A673 (cell line): ENCODE measurements around the gene CHRND. TPM values are rescaled to one million over a fixed set of nuclear protein-coding genes. Genes with fewer than 3 reads are reported as not detected.

Source experiments
- BruUV-seq: library from RNA; stranded (reverse); fragments of 400-500 nt; replicated peaks from 2 replicates; lab custom pipeline; 2021; lab: Mats Ljungman, UMichigan
- CTCF ChIA-PET: fragments of 300-600 bp; sonication (Branson Sonifier 250); formaldehyde crosslinking; loops from one replicate; lab custom pipeline; 2022; ENCODE audit warnings: antibody characterized with exemption; lab: Charles Lee
- POLR2A ChIA-PET: fragments of 300-600 bp; sonication (Branson Sonifier 250); formaldehyde crosslinking; loops from one replicate; lab custom pipeline; 2022; ENCODE audit warnings: antibody characterized with exemption; ENCODE audit not compliant: low non-redundant PET; lab: Charles Lee
- DNase-seq: peaks from one replicate; pipeline ENCODE4 v3.0.0-alpha.2; 2015; ENCODE audit warnings: low spot score
- H3K27ac ChIP-seq: fragments of 200-600 bp; sonication (generic); 2 replicates; pipeline ENCODE4 v1.5.1; 2016; ENCODE audit warnings: mixed run types, low read depth, mild to moderate bottlenecking, mixed read lengths, antibody characterized with exemption, low read length; ENCODE audit not compliant: poor library complexity, severe bottlenecking
- H3K27me3 ChIP-seq: fragments of 200-600 bp; sonication (generic); replicated peaks from 2 replicates; pipeline ENCODE4 v1.6.1; 2017; ENCODE audit warnings: mixed run types, low read depth, mild to moderate bottlenecking, mixed read lengths, antibody characterized with exemption, low read length; ENCODE audit not compliant: insufficient read depth, poor library complexity
- H3K36me3 ChIP-seq: fragments of 200-600 bp; sonication (generic); 2 replicates; pipeline ENCODE4 v1.6.1; 2016; ENCODE audit warnings: mixed run types, mild to moderate bottlenecking, mixed read lengths, antibody characterized with exemption, low read length; ENCODE audit not compliant: insufficient read depth, poor library complexity, severe bottlenecking
- H3K4me1 ChIP-seq: fragments of 200-600 bp; sonication (generic); 2 replicates; pipeline ENCODE4 v1.6.1; 2017; ENCODE audit warnings: mixed run types, mild to moderate bottlenecking, mixed read lengths, antibody characterized with exemption, low read length; ENCODE audit not compliant: insufficient read depth, poor library complexity, severe bottlenecking
- H3K4me3 ChIP-seq: fragments of 200-600 bp; sonication (generic); 2 replicates; pipeline ENCODE4 v1.5.1; 2016; ENCODE audit warnings: low read depth, mixed run types, mild to moderate bottlenecking, mixed read lengths, low read length; ENCODE audit not compliant: poor library complexity, severe bottlenecking
- H3K9me3 ChIP-seq: fragments of 200-600 bp; sonication (generic); 2 replicates; pipeline ENCODE4 v1.6.1; 2016; ENCODE audit warnings: mixed run types, low read depth, mild to moderate bottlenecking, mixed read lengths, antibody characterized with exemption, low read length; ENCODE audit not compliant: poor library complexity, severe bottlenecking
- CTCF ChIP-seq: fragments of 300-800, 200-600 bp; sonication (generic); conservative IDR thresholded peaks from 2 replicates; pipeline ENCODE4 v1.5.1; 2017; ENCODE audit warnings: low read depth, mild to moderate bottlenecking, antibody characterized with exemption, low read length, moderate library complexity, mixed read lengths
- EZH2 ChIP-seq: fragments of 200-600 bp; sonication (generic); IDR thresholded peaks from 2 replicates; pipeline ENCODE4 v1.6.1; 2017; ENCODE audit warnings: borderline replicate concordance, low read depth, mild to moderate bottlenecking, mixed read lengths, antibody characterized with exemption, low read length; ENCODE audit not compliant: poor library complexity, severe bottlenecking
- intact Hi-C: fragments of 100-400 bp; cut with micrococcal nuclease; formaldehyde crosslinking; loops from one replicate; pipeline ENCODE4 v1.10.0; 2022; ENCODE audit not compliant: unreplicated experiment
- total RNA-seq: library from RNA; stranded (reverse); gene quantifications from 2 replicates; pipeline ENCODE4 v1.2.3, GENCODE V29; 2021

CHRND gene
- total RNA-seq, 1 experiment from 2014 or later: not detected

DNA sequence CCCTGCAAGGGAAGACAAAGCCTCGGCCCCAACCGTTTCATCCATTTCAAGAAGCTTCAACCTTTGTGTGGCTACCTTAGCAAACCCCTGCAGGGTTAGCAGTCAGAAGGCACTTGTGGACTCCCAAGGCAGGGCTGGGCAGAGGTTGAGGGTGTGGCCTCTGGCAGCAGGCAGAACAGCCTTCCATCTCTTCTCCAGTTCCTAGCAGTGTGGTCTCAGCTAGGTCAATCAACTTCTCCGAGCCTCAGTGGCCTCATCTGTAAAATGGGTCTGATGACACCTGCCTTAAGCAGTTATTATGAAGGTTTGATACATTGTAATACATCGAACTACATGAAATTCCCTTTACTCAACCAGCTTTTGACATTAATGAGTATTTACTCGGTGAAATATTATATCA is 12.6 kb upstream of the CHRND start:
- POLR2A ChIA-PET: no interaction called here
- intact Hi-C loops: no loop called here
- Histone ChIP-seq H3K27ac (no peak overlapping the region), H3K9me3 (no peaks in the 10 kb centered on the region), H3K4me3 (no peak overlapping the region), H3K4me1 (no peaks in the 10 kb centered on the region), H3K27me3 (no peaks in the 10 kb centered on the region), H3K36me3 (no peaks in the 10 kb centered on the region)
- CTCF ChIA-PET: no interaction called here
- TF ChIP-seq CTCF: no peak
- no peak for TF ChIP-seq EZH2
- DNase-seq: no peak
- BruUV-seq: no TSS peak

DNA sequence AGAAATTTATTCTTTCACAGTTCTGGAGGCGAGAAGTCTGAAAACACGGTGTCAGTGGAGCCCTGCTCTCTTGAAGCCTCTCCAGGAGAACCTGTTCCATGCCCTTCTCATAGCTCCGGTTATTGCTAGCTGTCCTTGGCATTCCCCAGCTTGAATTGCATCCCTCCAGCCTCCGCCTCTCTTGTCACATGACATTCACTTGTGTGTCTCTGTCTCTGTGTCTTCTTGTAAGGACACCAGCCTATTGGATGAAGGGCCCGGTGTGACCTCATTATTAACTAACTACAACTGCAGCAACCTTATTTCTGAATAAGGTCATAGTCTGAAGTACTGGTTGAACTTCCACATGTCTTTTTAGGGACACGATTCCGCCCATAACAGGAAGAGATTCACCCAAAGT is 10.3 kb upstream of the CHRND start:
- TF ChIP-seq CTCF (no peak), EZH2 (no peak)
- Histone ChIP-seq H3K4me1 (no peaks in the 10 kb centered on the region), H3K9me3 (no peaks in the 10 kb centered on the region), H3K27ac (no peak overlapping the region), H3K36me3 (no peaks in the 10 kb centered on the region), H3K27me3 (no peaks in the 10 kb centered on the region), H3K4me3 (no peak overlapping the region)
- ChIA-PET CTCF (interaction anchor here (0.6 kb wide), 1 partner anchor 990 kb away, joined by 3 read pairs; no protein-coding TSS in a partner anchor), POLR2A (interaction anchor here (0.6 kb wide), 1 partner anchor 169 kb away, joined by 3 read pairs; no protein-coding TSS in a partner anchor)
- no TSS peak for BruUV-seq
- no peak for DNase-seq
- intact Hi-C loops: no loop called here

GRCh38 chr2:232516551-232516950 is 9.4 kb upstream of the CHRND start:
- no peaks in the 10 kb centered on the region for H3K4me1 ChIP-seq
- DNase-seq: no peak
- H3K36me3 ChIP-seq: no peaks in the 10 kb centered on the region
- no peaks in the 10 kb centered on the region for H3K27me3 ChIP-seq
- intact Hi-C loops: no loop called here
- TF ChIP-seq CTCF (no peak), EZH2 (no peak)
- no peak overlapping the region for H3K27ac ChIP-seq
- CTCF ChIA-PET: no interaction called here
- no TSS peak for BruUV-seq
- POLR2A ChIA-PET: no interaction called here
- H3K4me3 ChIP-seq: no peak overlapping the region
- H3K9me3 ChIP-seq: no peaks in the 10 kb centered on the region
